NCI-H2196 treated with DMSO at 0.1 percent for 48 hours (cell line): ENCODE measurements around the gene CRLF1.

Experiments
- DNase-seq: peaks from one replicate; lab custom pipeline; 2025; ENCODE audit not compliant: unreplicated experiment; lab: John Stamatoyannopoulos, UW

The CRLF1 gene

DNA sequence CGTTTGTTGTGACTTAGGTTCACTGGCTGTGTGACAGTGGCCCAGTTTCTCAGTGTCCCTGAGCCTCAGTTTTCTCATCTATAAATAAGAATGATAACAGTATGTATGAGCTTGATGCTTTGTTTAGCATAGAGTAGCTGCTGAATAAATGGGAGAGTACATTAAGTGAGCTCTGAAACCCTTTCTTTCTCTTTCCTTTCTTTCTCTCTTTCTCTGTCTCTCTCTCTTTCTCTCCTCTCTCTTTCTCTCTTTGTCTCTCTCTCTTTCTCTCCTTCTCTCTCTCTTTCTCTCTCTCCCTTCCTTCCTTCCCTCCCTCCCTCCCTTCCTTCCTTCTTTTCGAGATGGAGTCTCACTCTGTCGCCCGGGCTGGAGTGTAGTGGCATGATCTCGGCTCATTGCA, 46.9 kb downstream of the CRLF1 start:
- DNase-seq = no peak

DNA sequence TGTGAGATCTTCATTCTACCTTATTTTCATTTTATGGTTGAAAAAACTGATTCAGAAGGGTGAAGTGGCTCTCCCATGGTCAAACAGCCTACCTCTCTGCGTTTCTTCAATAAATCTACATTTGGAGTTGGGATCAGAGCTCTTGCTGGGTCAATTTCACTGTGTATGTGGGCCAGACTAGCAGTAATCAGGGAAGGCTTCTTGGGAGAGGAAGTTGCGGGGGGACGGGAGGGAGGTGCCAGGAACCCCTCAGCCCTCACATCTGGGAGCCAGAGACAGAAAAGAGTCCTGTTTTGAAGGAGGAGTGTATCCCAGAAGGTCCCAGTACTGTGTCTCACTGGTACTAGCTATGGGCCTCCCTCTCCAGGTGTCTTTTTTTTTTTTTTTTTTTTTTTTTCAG, 48.0 kb downstream of the CRLF1 start:
- DNase-seq = no peak

DNA sequence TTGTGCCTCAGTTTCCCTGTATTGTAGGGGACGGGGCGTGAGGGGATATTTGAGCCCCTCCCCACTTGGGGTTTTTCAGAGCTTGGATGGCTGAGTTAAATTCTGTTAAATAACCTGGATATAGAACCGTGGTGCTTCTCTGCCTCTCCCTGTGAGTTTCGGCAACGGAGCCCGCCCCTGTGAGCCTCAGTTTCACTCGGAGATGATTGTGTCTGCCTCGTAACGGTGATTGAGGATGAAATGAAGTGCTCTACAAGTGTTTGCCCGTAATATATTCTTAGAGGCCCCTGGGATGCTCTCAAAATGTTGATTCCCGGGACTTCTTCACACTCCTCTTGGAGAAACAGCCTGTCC, 48.4 kb downstream of the CRLF1 start:
- no peak for DNase-seq

DNA sequence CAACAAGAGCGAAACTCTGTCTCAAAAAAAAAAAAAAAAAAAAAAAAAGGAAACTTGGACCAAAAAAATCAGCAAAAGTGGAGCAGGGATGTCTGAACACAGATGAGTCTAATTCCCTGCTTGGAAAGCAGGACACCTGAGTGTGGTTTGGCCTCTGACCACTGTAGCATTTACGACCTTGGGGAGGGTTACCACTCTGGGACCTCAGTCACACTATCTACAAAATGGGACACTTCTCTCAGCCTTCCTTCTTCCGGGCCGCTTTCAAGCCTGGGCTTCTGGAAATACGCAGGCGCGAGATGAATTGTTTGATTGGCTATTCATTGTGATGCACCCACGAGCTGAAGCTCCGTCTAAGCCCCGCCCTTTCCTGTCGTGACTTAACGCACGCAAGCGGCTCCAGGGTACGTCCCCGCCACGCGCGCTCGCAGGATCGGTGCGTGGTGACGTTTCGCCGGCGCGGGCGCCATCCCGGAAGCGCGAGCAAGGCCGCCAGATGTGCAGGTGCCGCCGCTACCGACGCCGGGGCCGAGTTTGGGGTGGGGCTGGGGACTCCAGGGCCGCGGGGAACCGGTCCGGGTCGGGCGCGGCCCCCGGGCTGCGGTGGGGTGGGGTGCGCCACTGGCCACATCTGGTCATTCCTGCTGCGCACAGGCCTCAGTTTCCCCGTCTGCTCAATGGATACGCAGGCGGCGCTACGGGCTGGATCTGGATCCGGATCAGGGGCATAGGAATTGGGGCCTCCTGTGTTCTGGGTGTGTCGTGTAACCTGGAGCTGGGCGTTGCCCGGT, 49.0 kb downstream of the CRLF1 start, which contains the start of gene KXD1:
TSS of gene KXD1 (plus strand) at position 460 of the 791 bp plus-strand sequence. CDS start 4,187 bp downstream, outside the sequence.
- peak; percentile 95 for DNase-seq

DNA sequence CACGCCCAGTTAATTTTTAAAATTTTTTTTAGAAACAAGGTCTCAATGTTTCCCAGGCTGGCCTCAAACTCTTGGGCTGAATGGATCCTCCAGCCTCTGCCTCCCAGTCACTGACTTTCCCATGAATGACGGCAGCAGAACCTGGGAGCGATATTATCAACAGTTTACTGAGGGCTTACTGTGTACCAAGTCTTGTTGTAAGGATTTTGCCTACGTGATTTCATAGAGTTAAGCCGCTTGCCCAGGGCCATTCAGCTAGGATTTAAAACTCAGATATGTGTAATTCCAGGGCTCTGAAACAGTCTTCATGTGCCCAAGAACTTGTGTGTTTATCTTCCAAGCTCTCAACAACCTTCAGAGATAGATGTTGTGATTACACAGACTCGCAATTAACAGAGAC, 55.0 kb downstream of the CRLF1 start:
- no peak for DNase-seq

DNA sequence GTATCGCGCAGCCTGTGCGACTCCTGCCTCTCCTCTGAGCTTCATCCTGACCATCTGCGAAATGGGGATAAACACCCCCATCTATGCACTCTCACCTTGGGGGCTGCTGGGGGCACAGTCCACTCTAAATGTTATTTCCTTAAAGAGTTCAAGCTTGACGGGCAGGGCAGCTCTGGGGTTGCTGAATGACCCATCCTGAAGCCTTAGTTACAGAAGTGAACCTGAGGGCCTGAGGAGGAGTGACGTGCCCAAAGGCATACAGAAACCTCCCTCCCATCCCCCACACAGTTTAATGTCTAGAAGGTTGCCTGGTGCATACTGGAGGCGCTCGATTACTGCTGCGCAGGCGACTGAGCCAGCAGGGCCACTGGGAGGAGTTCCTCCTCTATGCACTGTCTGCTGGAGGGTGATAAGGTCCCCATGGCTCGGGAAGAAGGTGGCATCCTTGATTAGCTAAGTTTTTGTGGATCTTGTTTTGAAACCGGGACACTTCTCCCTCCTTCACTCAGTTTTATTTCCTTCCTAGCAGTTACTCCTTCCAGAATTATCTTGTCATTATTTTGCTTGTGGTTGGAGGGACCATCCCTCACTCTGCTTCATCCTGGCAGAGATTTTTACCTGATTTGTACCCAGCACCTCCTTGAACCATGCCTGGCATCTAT, 62.7 kb downstream of the CRLF1 start:
- peak; percentile 49 for DNase-seq
